HTR-8/SVneo (cell line): ENCODE results near the gene ZNF763.
"Not testable (repeated sequence)": the region's sequence is repeated elsewhere in the genome, so short reads cannot be mapped to it uniquely, and the experiment has no call there.

Experiments
- DNase-seq: peaks from one replicate; pipeline ENCODE4 v3.0.0; 2011; ENCODE audit warnings: low spot score, mixed read lengths; ENCODE audit not compliant: insufficient read length
- FAIRE-seq: peaks from 2 replicates; lab custom pipeline; 2011; peaks lifted over from hg19 to GRCh38; lab: Jason Lieb, UNC

Gene ZNF763

DNA sequence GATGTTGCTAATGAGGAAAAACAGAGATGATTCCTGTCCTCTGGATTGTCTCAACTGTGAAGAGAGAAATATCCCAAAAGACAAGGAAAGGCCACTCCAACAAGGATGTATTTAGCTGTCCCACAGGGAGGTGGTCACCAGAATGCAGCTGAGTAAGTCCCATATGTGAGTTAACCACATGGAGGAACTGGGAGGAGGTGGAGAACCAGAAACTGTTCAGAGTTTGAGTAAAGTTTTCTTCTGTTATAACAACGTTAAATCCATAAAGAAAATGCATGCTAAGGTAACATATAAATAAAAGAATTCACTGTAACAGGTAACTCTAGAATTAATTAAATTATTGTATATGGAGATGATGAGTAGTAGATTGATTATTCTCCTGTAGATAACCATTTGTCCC, 5.3 kb downstream of the ZNF763 start:
- FAIRE-seq (no peak), DNase-seq (no peak)

DNA sequence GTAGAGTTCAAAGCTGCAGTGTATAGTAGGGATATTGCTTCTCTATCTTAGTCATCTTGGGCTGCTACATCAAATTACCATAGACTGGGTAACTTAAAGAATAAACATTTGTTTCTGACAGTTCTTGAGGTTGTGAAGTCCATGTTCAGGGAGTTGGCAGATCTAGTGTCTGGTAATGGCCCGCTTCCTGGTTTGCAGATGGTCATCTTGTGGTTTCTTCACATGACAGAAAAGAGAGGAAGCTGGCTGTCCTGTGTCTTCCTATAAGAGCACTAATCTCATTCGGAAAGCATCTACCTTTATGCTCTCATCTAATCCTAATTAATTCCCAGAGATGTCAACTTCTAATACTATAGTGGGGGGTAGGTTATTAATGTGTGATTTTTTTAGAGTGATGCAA, 6.2 kb downstream of the ZNF763 start:
- DNase-seq (no peak), FAIRE-seq (no peak)

DNA sequence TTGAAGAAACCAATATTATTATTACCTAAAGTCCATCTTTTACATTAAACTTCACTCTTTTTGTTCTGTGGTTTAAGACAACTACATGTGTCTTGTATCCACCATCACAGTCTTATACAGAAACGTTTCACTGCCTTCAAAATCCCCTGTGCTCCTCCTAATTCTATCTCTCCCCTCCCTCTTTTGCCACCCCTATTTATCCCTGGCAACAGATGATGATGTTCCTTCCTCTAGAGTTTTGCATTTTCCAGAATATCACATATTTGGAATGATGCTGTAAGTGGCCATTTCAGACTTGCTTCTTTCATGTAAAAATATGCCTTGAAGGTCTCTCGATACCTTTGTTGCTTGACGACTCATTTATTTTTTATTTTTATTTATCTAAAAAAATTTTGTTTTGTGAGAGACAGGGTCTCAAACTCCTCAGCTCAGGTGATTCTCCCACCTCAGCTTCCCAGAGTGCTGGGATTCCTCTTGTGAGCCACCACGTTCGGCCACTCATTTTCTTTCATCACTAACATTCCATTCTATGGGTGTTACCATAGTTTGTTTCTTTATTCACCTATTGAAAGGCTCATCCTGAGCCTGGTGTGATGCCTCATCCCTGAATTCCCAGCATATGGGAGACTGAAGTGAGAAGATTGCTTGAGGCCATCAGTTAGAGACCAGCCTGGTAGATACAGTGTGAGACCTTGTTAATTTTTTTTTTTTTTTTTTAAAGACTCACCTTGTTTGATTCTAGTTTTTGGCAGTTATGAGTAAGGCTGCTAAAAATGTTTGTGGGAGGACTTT, 8.4 kb downstream of the ZNF763 start:
- FAIRE-seq (no peak), DNase-seq (no peak)

DNA sequence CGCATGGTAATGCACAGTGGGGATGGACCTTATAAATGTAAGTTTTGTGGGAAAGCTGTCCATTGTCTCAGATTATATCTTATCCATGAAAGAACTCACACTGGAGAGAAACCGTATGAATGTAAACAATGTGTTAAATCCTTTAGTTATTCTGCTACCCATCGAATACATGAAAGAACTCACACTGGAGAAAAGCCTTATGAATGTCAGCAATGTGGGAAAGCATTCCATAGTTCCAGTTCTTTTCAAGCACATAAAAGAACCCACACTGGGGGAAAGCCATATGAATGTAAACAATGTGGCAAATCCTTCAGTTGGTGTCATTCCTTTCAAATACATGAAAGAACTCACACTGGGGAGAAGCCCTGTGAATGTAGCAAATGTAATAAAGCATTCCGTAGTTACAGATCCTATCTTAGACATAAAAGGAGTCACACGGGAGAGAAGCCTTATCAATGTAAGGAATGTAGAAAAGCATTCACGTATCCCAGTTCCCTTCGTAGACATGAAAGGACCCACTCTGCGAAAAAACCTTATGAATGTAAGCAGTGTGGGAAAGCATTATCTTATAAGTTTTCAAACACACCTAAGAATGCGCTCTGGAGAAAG, 13.8 kb downstream of the ZNF763 start:
- FAIRE-seq, result no peak

DNA sequence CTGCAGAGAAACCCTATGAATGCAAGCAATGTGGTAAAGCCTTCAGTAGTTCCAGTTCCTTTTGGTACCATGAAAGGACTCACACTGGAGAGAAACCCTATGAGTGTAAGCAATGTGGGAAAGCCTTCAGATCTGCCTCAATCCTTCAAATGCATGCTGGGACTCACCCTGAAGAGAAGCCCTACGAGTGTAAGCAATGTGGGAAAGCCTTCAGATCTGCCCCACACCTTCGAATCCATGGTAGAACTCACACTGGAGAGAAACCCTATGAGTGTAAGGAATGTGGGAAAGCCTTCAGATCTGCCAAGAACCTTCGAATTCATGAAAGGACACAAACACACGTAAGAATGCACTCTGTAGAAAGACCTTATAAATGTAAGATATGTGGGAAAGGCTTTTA, 14.7 kb downstream of the ZNF763 start:
- FAIRE-seq, result no peak

More for the DNA sequence above, 13.8 kb downstream of the ZNF763 start:
- DNase-seq, result no peak

DNA sequence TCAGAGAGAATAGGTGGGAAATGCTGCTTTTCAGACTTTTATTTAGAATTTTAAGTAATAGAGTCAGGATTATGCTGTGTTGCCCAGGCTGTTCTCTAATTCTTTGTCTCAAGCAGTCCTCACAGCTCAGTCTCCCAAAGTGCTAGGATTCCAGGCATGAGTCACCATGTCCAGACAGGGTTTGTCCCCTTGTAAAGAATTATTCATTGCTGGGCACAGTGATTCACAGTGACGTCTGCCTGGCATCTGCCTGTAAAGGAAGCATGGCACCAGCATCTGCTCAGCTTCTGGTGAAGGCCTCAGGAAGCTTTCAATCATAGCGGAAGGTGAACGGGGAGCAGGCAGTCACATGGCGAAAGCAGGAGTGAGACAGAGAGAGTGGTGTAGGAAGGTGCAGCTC, 17.7 kb downstream of the ZNF763 start:
- DNase-seq, result no peak
- no peak for FAIRE-seq

More for the DNA sequence above, 14.7 kb downstream of the ZNF763 start:
- no peak for DNase-seq

DNA sequence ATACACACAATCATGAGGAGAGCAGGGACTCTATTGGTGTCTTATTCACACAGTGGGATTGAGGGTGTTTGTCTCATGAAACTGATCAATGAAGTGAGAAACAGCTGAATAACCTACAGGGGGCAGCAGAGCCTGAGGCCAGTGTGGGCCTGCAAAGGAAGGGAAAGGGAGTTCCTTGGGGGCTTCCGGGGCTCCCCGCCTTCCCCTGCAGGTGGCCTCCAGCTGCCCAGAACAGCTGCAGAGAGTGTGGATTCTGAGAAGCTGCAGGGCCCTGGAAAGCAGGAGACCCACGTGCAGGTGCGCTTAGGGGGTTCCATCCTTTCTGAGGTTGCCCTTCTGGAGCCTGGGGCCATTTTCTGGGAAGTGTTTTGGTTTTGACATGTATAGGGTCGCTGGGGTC, 20.1 kb downstream of the ZNF763 start:
- DNase-seq, result no peak

DNA sequence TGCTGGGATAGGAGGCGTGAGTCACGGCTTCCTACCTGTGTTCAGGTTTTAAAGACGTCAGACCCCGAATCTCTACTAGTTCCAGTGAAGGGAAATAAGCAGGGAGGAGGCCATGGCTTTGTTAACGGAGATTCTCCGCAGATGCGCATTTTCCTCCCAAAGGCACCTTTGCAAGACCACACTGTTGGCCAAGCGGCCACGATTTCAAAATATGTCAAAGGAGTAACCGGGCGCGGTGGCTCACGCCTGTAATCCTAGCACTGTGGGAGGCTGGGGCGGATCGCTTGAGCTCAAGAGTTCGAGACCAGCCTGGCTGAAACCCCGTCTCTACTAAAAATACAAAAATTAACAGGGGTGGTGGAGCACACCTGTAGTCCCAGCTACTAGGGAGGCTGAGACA, 21.9 kb downstream of the ZNF763 start:
- FAIRE-seq (no peak), DNase-seq (no peak)

More for the DNA sequence above, 20.1 kb downstream of the ZNF763 start:
- FAIRE-seq, result no peak

DNA sequence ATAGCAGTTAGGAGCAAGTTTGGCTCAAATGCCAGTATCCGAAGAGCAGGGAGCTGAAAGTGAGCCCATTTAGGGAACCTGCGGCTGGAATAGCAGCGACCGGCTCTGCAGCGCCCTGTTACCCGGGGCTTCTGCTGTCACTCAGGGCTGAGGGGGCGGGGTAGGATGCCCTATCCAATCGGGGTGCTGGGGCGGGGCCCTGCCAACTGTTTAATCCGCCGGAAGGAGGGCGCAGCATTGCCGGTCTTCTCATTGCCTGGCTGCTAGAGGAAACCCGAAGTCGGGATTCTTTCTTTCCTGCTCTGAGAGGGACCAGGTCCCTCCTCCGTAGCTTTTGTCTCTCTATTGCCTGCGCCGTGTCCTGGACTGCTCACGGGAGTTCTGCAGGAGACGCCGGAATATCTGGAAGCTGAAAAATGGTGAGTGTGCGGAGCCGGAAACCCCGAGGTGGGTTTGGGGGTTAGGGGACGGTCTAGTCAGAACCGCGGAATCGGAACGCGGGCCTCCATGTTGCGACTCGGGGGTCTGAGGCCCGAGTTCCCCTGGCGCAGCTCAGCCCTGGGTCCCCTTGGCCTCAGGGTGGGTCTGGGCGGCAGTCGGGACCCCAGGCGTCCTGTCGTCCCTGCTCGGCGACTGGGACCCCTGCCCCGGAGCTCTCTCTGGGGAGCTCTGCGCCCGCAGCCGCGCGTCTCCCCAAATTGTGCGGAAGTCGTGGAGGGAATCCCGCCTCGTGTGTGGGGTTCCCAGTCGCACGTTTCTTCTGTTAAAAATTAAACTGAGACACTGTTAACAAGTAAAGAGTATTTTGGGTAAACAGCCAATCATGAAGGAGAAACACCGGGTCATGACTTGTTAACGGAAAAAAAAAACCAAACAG, 22.8 kb downstream of the ZNF763 start:
- DNase-seq, result peak; percentile 94
- no peak for FAIRE-seq

DNA sequence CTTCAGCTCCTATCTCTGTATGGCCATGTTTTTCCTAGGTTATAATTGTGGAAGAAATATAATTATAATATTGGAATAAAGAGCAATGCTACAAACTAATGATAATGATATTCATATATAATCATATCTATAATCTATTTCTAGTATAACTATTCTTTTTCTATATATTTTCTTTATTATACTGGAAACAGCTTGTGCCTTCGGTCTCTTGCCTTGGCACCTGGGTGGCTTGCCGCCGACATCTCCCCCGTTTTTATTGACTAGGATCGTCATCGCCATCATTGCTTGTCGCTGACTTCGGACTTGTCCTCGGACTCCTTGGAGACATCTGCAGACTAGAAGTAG, 24.2 kb downstream of the ZNF763 start:
- no peak for FAIRE-seq
- no peak for DNase-seq

DNA sequence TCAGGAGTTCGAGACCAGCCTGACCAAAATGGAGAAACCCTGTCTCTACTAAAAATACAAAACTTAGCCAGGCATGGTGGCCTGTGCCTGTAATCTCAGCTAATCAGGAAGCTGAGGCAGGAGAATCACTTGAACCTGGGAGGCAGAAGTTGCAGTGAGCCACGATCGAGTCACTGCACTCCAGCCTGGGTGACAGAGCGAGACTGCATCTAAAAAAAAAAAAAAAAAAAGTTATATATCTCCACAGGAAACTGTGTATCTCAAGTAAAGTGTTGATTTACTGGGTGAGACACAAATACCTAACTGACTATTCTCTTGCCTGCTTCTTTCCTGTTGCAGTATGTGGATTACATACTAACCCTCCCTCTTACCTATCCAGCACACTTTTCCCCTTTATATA, 27.1 kb downstream of the ZNF763 start:
- not testable (repeated sequence) for DNase-seq, FAIRE-seq

DNA sequence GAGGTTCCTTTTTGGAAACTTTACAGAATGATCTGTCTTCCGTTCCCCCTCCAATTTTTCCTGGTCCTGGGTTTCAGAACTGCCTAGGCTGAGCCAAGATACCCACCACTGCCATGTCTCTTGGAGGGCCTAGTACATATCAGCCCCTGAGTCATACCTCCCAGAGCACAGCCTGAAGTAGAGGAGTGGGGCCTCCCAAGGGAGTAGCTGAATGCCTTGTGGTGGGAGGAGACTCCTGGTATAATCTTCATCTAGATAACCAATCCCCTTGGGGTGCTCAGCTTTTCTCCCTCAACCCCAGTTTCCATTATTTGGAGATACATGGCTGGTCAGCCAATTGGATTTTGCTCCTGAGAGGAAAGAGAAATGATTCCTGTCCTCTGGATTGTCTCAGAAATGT, 30.3 kb downstream of the ZNF763 start:
- FAIRE-seq (no peak), DNase-seq (peak; percentile 28)

DNA sequence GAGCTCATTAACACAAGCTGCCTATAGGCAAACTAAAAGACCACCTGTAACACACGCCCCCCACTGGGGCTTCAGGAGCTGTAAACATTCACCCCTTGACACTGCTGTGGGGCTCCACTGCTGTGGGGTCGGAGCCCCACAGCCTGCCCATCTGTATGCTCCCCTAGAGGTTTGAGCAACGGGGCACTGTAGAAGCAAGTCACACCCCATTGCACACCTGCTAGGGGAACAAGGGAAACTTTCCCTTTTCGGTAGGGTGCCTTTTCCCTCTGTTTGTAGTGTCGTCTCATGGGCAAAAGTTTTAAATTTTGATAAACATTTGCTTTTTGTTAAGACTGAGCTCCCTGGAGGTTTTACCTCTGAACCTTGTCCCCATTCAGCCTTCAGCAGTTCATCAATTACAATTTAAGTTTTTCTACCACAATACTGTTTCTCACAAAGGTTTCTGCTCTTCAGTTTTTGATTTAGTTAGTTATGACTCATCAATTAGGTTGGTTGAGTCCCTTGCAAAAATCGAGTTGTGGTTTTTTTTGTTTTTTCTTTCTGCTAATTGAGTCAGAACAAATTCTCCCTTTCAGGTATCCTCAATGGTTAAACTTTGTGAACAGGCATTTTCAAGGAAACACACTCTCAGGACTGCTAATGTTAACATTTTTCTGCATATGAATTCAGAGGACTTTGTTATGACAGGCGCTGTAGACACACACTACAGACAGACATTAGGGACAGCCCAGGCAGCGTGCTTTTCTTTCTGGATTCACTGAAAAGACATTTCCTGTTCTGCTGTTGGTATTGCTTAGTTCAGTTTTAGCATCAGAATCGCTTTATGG, 35.5 kb downstream of the ZNF763 start:
- no peak for FAIRE-seq
- DNase-seq, result no peak

DNA sequence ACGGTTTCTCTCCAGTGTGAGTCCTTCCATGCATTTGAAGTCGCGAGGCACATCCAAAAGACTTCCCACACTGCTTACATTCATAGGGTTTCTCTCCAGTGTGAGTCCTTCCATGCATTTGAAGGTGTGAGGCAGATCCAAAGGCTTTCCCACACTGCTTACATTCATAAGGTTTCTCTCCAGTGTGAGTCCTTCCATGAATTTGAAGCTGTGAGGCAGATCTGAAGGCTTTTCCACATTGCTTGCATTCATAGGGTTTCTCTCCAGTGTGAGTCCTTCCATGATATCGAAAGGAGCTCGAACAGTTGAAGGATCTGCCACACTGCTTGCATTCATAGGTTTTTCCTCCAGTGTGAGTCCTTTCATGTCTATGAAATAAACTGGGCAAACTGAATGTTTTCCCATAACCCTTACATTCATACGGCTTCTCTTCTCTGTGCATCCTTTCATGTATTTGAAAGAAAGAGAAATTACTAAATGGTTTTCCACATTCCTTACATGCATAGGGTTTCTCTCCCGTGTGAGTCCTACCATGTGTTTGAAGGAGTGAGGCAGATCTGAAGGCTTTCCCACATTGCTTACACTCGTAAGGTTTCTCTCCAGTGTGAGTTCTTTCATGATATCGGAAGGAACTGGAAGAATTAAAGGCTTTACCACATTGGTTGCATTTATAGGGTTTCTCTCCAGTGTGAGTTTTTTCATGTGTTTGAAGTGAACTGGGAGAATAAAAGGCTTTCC, 50.3 kb downstream of the ZNF763 start:
- no peak for FAIRE-seq
- no peak for DNase-seq

DNA sequence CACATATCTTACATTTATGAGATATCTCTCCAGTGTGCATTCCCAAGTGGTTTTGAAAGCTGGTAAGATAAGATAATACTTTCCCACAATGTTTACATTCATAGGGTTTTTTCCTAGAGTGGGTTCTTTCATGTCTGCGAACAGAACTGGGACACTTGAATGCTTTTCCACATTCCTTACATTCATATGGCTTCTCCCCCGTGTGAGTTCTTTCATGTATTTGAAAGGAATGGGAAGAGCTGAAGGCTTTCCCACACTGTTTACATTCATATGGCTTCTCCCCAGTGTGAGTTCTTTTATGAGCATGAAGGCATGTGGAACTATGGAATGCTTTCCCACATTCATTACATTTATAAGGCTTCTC, 50.9 kb downstream of the ZNF763 start:
- DNase-seq, result no peak
- no peak for FAIRE-seq
